HG02981 (cell line): ENCODE results near the gene VGLL4.
"Not testable (repeated sequence)": the region's sequence is repeated elsewhere in the genome, so short reads cannot be mapped to it uniquely, and the experiment has no call there.

Experiments used
- ATAC-seq: cut with Tn5 transposase; IDR thresholded peaks from one replicate; pipeline ENCODE4 v1.9.1; 2021; ENCODE audit warnings: mild to moderate bottlenecking, moderate library complexity; ENCODE audit not compliant: unreplicated experiment

The VGLL4 gene

GRCh38 chr3:11643605-11644087 lies at the start of gene VGLL4:
Gene VGLL4, minus strand, starts transcription at chr3:11643915. Its CDS starts 397 bp downstream, at chr3:11643518.
- no peak for ATAC-seq

GRCh38 chr3:11692532-11692813 lies 48.8 kb upstream of the VGLL4 start:
- ATAC-seq, result no peak

- ATAC-seq, result no peak
Observed at GRCh38 chr3:11691767-11692531, 48.2 kb upstream of the VGLL4 start.

- ATAC-seq, result no peak
Observed at GRCh38 chr3:11690863-11691766, 47.4 kb upstream of the VGLL4 start.

- ATAC-seq, result no peak
Observed at GRCh38 chr3:11689749-11690148, 46.0 kb upstream of the VGLL4 start.

- ATAC-seq, result not testable (repeated sequence)
Observed at GRCh38 chr3:11684980-11685379, 41.3 kb upstream of the VGLL4 start.

- no peak for ATAC-seq
Observed at GRCh38 chr3:11680509-11680908, 36.8 kb upstream of the VGLL4 start.

GRCh38 chr3:11679964-11680363 lies 36.2 kb upstream of the VGLL4 start:
- no peak for ATAC-seq

- ATAC-seq, result no peak
Observed at GRCh38 chr3:11672363-11672762, 28.6 kb upstream of the VGLL4 start.

GRCh38 chr3:11671648-11672100 lies 28.0 kb upstream of the VGLL4 start:
- ATAC-seq, result no peak

- no peak for ATAC-seq
Observed at GRCh38 chr3:11668243-11669235, 24.8 kb upstream of the VGLL4 start.

- no peak for ATAC-seq
Observed at GRCh38 chr3:11665331-11665730, 21.6 kb upstream of the VGLL4 start.

- no peak for ATAC-seq
Observed at GRCh38 chr3:11662392-11662990, 18.8 kb upstream of the VGLL4 start.

GRCh38 chr3:11661827-11662226 lies 18.1 kb upstream of the VGLL4 start:
- ATAC-seq, result no peak

GRCh38 chr3:11661052-11661656 lies 17.4 kb upstream of the VGLL4 start:
- no peak for ATAC-seq

GRCh38 chr3:11660242-11660641 lies 16.5 kb upstream of the VGLL4 start:
- no peak for ATAC-seq

- ATAC-seq, result no peak
Observed at GRCh38 chr3:11658180-11658579, 14.5 kb upstream of the VGLL4 start.

GRCh38 chr3:11655196-11655928 lies 11.6 kb upstream of the VGLL4 start:
- ATAC-seq, result no peak

- no peak for ATAC-seq
Observed at GRCh38 chr3:11654166-11654565, 10.5 kb upstream of the VGLL4 start.
